Uterus (tissue), 4 donors: ENCODE results near the gene NABP1. TPM values are rescaled to one million over a fixed set of nuclear protein-coding genes. Genes with fewer than 3 reads are reported as not detected.

Source experiments
- DNase-seq, 2 donors: peaks; one replicate each; pipeline ENCODE4 v3.0.0-alpha.2; 2019 to 2020
- H3K27ac ChIP-seq, 2 donors: fragments of 200-600 bp; sonication (generic); 1 replicate in 1 of 2; 2 replicates in 1 of 2; pipeline ENCODE4 v1.5.1; 2016 to 2018
- H3K27me3 ChIP-seq, 2 donors: fragments of 200-600 bp; sonication (generic); one replicate each; pipeline ENCODE4 v1.5.1; 2018 to 2019; ENCODE audit warnings: control low read depth in 1 of 2
- H3K36me3 ChIP-seq, 2 donors: fragments of 200-600 bp; sonication (generic); one replicate each; pipeline ENCODE4 v1.5.1; 2019; ENCODE audit warnings: control low read depth in 1 of 2
- H3K4me1 ChIP-seq, 2 donors: fragments of 200-600 bp; sonication (generic); one replicate each; pipeline ENCODE4 v1.5.1; 2018 to 2019; ENCODE audit warnings: control low read depth in 1 of 2
- H3K4me3 ChIP-seq, 2 donors: fragments of 200-600 bp; sonication (generic); 1 replicate in 1 of 2; 2 replicates in 1 of 2; pipeline ENCODE4 v1.5.1; 2018 to 2019; ENCODE audit warnings: mild to moderate bottlenecking in 1 of 2
- H3K9me3 ChIP-seq, 2 donors: fragments of 200-600 bp; sonication (generic); one replicate each; pipeline ENCODE4 v1.5.1; 2019; ENCODE audit warnings: control low read depth in 1 of 2
- CTCF ChIP-seq, 4 experiments: fragments of 200-600 bp in 2 of 4; fragments of 450-650 bp in 2 of 4; sonication (generic) in 2 of 4; IDR thresholded peaks; one replicate each; pipeline ENCODE4 v1.5.1; 2016 to 2019; ENCODE audit warnings: antibody characterized with exemption in 4 of 4, mild to moderate bottlenecking in 2 of 4, moderate library complexity in 1 of 4
- POLR2A ChIP-seq, 2 donors: fragments of 450-650 bp; IDR thresholded peaks; one replicate each; pipeline ENCODE4 v1.6.1; 2016; ENCODE audit warnings: antibody characterized with exemption in 2 of 2, mild to moderate bottlenecking in 1 of 2, moderate library complexity in 1 of 2
- intact Hi-C: fragments of 100-400 bp; cut with DNase I; formaldehyde crosslinking; loops from one replicate; pipeline ENCODE4 v1.15.1; 2023; ENCODE audit warnings: low total_unique reads
- total RNA-seq, 4 donors: library from RNA; depleted of rRNA in 3 of 4; stranded (reverse); fragments of >200 nt in 3 of 4; gene quantifications; one replicate each; pipeline versions ENCODE4 v1.1.0 to v1.2.4, GENCODE V29; 2014 to 2023
- donor health status: DM: yes; HTN: yes; CAD: no.

Gene NABP1
- total RNA-seq, 4 donors from 2014 or later: 2.3 to 43.3 (median 22.2) TPM

- H3K27me3 ChIP-seq: no peaks in the 10 kb centered on the region
Observed at GRCh38 chr2:191703079-191703725, 25.3 kb downstream of the NABP1 start.

GRCh38 chr2:191705084-191705483 lies 27.1 kb downstream of the NABP1 start:
- Histone ChIP-seq H3K27me3 (no peaks in the 10 kb centered on the region), H3K27ac (no peak overlapping the region)
- no peak for DNase-seq

More at GRCh38 chr2:191703079-191703725, 25.3 kb downstream of the NABP1 start:
- no peaks in the 10 kb centered on the region for H3K9me3 ChIP-seq
- TF ChIP-seq CTCF (IDR thresholded peaks at IDR 0.05) (no peak), POLR2A (IDR thresholded peaks at IDR 0.05) (no peak)
- H3K36me3 ChIP-seq: no peaks in the 10 kb centered on the region
- no peak overlapping the region for H3K27ac ChIP-seq
- peaks cover 0 to 11% of the 10 kb centered on the region in 2 donors for H3K4me1 ChIP-seq
- DNase-seq: no peak
- H3K4me3 ChIP-seq: no peak overlapping the region
- intact Hi-C loops: no loop called here

GRCh38 chr2:191705701-191706100 lies 27.8 kb downstream of the NABP1 start:
- TF ChIP-seq CTCF (IDR thresholded peaks at IDR 0.05) (no peak), POLR2A (IDR thresholded peaks at IDR 0.05) (no peak)
- intact Hi-C loops: no loop called here
- no peak overlapping the region for H3K27ac ChIP-seq
- no peak overlapping the region for H3K4me3 ChIP-seq
- H3K36me3 ChIP-seq: no peaks in the 10 kb centered on the region
- no peaks in the 10 kb centered on the region for H3K9me3 ChIP-seq
- peaks cover 0 to 11% of the 10 kb centered on the region in 2 donors for H3K4me1 ChIP-seq
- DNase-seq: no peak
- no peaks in the 10 kb centered on the region for H3K27me3 ChIP-seq

More at GRCh38 chr2:191705084-191705483, 27.1 kb downstream of the NABP1 start:
- Histone ChIP-seq H3K4me1 (peaks cover 0 to 11% of the 10 kb centered on the region in 2 donors), H3K36me3 (no peaks in the 10 kb centered on the region), H3K9me3 (no peaks in the 10 kb centered on the region), H3K4me3 (no peak overlapping the region)
- no peak for TF ChIP-seq CTCF (IDR thresholded peaks at IDR 0.05)
- TF ChIP-seq POLR2A (IDR thresholded peaks at IDR 0.05): no peak
- intact Hi-C loops: no loop called here

GRCh38 chr2:191706791-191707190 lies 28.9 kb downstream of the NABP1 start:
- DNase-seq: no peak
- TF ChIP-seq CTCF (IDR thresholded peaks at IDR 0.05) (no peak), POLR2A (IDR thresholded peaks at IDR 0.05) (no peak)
- no peaks in the 10 kb centered on the region for H3K9me3 ChIP-seq
- intact Hi-C loops: no loop called here
- peaks cover 0 to 7% of the 10 kb centered on the region in 2 donors for H3K4me1 ChIP-seq
- no peaks in the 10 kb centered on the region for H3K36me3 ChIP-seq
- no peak overlapping the region for H3K27ac ChIP-seq
- H3K27me3 ChIP-seq: no peaks in the 10 kb centered on the region
- no peak overlapping the region for H3K4me3 ChIP-seq

- TF ChIP-seq CTCF (IDR thresholded peaks at IDR 0.05): no peak
- TF ChIP-seq POLR2A (IDR thresholded peaks at IDR 0.05): no peak
- Histone ChIP-seq H3K4me3 (no peak overlapping the region), H3K27ac (no peak overlapping the region), H3K27me3 (no peaks in the 10 kb centered on the region), H3K4me1 (peaks cover 0 to 7% of the 10 kb centered on the region in 2 donors), H3K9me3 (no peaks in the 10 kb centered on the region), H3K36me3 (no peaks in the 10 kb centered on the region)
- intact Hi-C loops: no loop called here
- no peak for DNase-seq
Observed at GRCh38 chr2:191707542-191707941, 29.6 kb downstream of the NABP1 start.
